ENCODE data around the gene MYCBPAP. TPM values are rescaled to one million over a fixed set of nuclear protein-coding genes. Genes with fewer than 3 reads are reported as not detected.

Gene MYCBPAP
- total RNA-seq, 2 experiments from 2014 or later = 0.78 to 1.5 TPM

GRCh38 chr17:50535407-50535806 is 27.2 kb downstream of the MYCBPAP start:
- no peak for TF ChIP-seq CTCF (IDR thresholded peaks at IDR 0.05)
- H3K27me3 Mint-ChIP-seq = peaks cover 58% of the 10 kb centered on the region
- ATAC-seq (ENCODE audit: poor library complexity) = no peak
- intact Hi-C loops (cut with DNase I, micrococcal nuclease) = no loop called here
- H3K27ac Mint-ChIP-seq = no peak overlapping the region
- H3K9me3 Mint-ChIP-seq = no peaks in the 10 kb centered on the region
- Histone ChIP-seq H3K36me3 (ENCODE audit: insufficient read depth, low read length) (no peaks in the 10 kb centered on the region), H3K27me3 (ENCODE audit: control insufficient read depth in 1 of 2, insufficient read depth in 2 of 2, low read length in 2 of 2) (peaks cover 33 to 34% of the 10 kb centered on the region in 2 experiments), H3K4me3 (ENCODE audit: low read length) (no peak overlapping the region), H3K27ac (ENCODE audit: low read depth in 1 of 2, low read length in 2 of 2) (no peak overlapping the region), H3K4me1 (ENCODE audit: insufficient read depth, low read length) (peaks cover 20% of the 10 kb centered on the region), H3K9me3 (ENCODE audit: control insufficient read depth in 1 of 2, insufficient read depth in 1 of 2, low read length in 2 of 2) (peaks cover 0 to 8% of the 10 kb centered on the region in 2 experiments)
- H3K4me1 Mint-ChIP-seq (ENCODE audit: low read depth) = peaks cover 9% of the 10 kb centered on the region
- DNase-seq = no peak
- no peaks in the 10 kb centered on the region for H3K36me3 Mint-ChIP-seq (ENCODE audit: low read depth)
- ChIA-PET POLR2A (interaction anchor here (1.0 kb wide), 1 partner anchor 25 kb away, joined by 3 read pairs; the partner anchor contains the start of gene CACNA1G), CTCF (no interaction called here)
- no peak overlapping the region for H3K4me3 Mint-ChIP-seq

DNA sequence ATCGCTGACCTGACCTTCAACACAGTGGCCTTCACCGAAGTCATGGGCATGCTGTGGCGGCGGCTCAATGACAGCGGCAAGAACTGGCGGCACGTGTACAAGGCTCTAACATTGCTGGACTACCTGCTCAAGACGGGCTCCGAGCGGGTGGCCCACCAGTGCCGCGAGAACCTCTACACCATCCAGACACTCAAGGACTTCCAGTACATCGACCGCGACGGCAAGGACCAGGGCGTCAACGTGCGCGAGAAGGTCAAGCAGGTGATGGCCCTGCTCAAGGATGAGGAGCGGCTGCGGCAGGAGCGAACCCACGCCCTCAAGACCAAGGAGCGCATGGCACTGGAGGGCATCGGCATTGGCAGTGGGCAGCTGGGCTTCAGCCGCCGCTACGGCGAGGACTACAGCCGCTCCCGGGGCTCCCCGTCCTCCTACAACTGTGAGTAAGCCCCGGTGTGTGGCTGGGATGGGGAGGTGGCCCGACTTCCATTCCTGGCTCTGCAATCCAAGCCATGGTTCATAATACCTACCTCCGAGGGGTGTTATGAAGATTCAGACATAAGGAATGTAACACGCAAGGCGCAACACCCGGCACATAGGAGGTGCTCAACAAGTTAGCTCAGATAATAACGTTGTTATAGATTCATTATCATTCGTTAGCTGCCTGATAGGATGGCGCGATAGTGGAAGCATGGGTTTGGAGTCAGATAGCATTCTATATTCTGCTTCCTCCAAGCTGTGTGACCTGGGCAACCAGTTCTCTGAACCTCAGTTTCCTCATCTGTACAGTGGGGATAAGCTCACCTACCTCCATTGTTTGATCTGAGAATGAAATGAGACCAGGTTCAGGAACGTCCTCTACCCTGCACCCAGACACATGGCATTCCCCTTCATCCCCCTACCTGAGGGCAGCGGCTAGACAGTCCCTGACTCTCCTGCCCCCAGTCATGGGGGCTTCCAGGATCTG is 28.7 kb downstream of the MYCBPAP start:
- H3K4me1 ChIP-seq (ENCODE audit: insufficient read depth, low read length) = peaks cover 30% of the 10 kb centered on the region
- ATAC-seq (ENCODE audit: poor library complexity) (no peak), DNase-seq (no peak)
- no peaks in the 10 kb centered on the region for H3K36me3 ChIP-seq (ENCODE audit: insufficient read depth, low read length)
- H3K27ac ChIP-seq (ENCODE audit: low read depth in 1 of 2, low read length in 2 of 2) = no peak overlapping the region
- ChIA-PET CTCF (no interaction called here), POLR2A (no interaction called here)
- H3K4me3 ChIP-seq (ENCODE audit: low read length) = no peak overlapping the region
- no peak for TF ChIP-seq CTCF (IDR thresholded peaks at IDR 0.05)
- Mint-ChIP-seq H3K36me3 (ENCODE audit: low read depth) (no peaks in the 10 kb centered on the region), H3K27ac (no peak overlapping the region), H3K9me3 (no peaks in the 10 kb centered on the region), H3K4me3 (no peak overlapping the region), H3K4me1 (ENCODE audit: low read depth) (peaks cover 9% of the 10 kb centered on the region), H3K27me3 (peaks cover 42% of the 10 kb centered on the region)
- H3K27me3 ChIP-seq (ENCODE audit: control insufficient read depth in 1 of 2, insufficient read depth in 2 of 2, low read length in 2 of 2) = peaks cover 18 to 25% of the 10 kb centered on the region in 2 experiments
- H3K9me3 ChIP-seq (ENCODE audit: control insufficient read depth in 1 of 2, insufficient read depth in 1 of 2, low read length in 2 of 2) = peaks cover 0 to 8% of the 10 kb centered on the region in 2 experiments
- intact Hi-C loops (cut with DNase I, micrococcal nuclease) = no loop called here

- no peak for TF ChIP-seq CTCF (IDR thresholded peaks at IDR 0.05)
- Mint-ChIP-seq H3K27ac (no peak overlapping the region), H3K9me3 (no peaks in the 10 kb centered on the region), H3K27me3 (peaks cover 34% of the 10 kb centered on the region), H3K4me1 (ENCODE audit: low read depth) (peaks cover 15% of the 10 kb centered on the region), H3K4me3 (no peak overlapping the region), H3K36me3 (ENCODE audit: low read depth) (no peaks in the 10 kb centered on the region)
- Histone ChIP-seq H3K27me3 (ENCODE audit: control insufficient read depth in 1 of 2, insufficient read depth in 2 of 2, low read length in 2 of 2) (peaks cover 9 to 15% of the 10 kb centered on the region in 2 experiments), H3K4me1 (ENCODE audit: insufficient read depth, low read length) (peaks cover 30% of the 10 kb centered on the region), H3K27ac (ENCODE audit: low read depth in 1 of 2, low read length in 2 of 2) (no peak overlapping the region), H3K4me3 (ENCODE audit: low read length) (no peak overlapping the region), H3K36me3 (ENCODE audit: insufficient read depth, low read length) (no peaks in the 10 kb centered on the region), H3K9me3 (ENCODE audit: control insufficient read depth in 1 of 2, insufficient read depth in 1 of 2, low read length in 2 of 2) (no peaks in the 10 kb centered on the region)
- ATAC-seq (ENCODE audit: poor library complexity) (no peak), DNase-seq (no peak)
- ChIA-PET CTCF (no interaction called here), POLR2A (no interaction called here)
- intact Hi-C loops (cut with DNase I, micrococcal nuclease) = no loop called here
Observed at GRCh38 chr17:50537721-50538548, 29.7 kb downstream of the MYCBPAP start.

All from CD4-positive, alpha-beta T cell (primary cell).